ENCODE results near the gene PPP2R2C.

GRCh38 chr4:6475492-6476020 lies 3.1 kb upstream of the PPP2R2C start:
- TF ChIP-seq PRDM10 (tag by site-specific recombination; IDR thresholded peaks at IDR 0.05) (no peak), SALL2 (tag by site-specific recombination; IDR thresholded peaks at IDR 0.05; ENCODE audit: borderline replicate concordance) (no peak), CTCF (tag by site-specific recombination; IDR thresholded peaks at IDR 0.05) (no peak), ZNF707 (tag by site-specific recombination; IDR thresholded peaks at IDR 0.05) (no peak), KLF1 (tag by site-specific recombination; IDR thresholded peaks at IDR 0.05) (no peak), TCF7L2 (IDR thresholded peaks at IDR 0.05; ENCODE audit: borderline replicate concordance, low read depth, low read length) (no peak), HOXD13 (CRISPR knock-in tag; IDR thresholded peaks at IDR 0.05; ENCODE audit: borderline replicate concordance) (no peak), KLF16 (tag by site-specific recombination; IDR thresholded peaks at IDR 0.05) (no peak), ZNF324 (tag by site-specific recombination; IDR thresholded peaks at IDR 0.05) (no peak), ZNF138 (tag by site-specific recombination; IDR thresholded peaks at IDR 0.05; ENCODE audit: borderline replicate concordance) (no peak), ZNF311 (tag by site-specific recombination; IDR thresholded peaks at IDR 0.05; ENCODE audit: borderline replicate concordance) (no peak), ZNF274 (IDR thresholded peaks at IDR 0.05; ENCODE audit: low read length) (no peak), ZNF274 (tag by site-specific recombination; IDR thresholded peaks at IDR 0.05; ENCODE audit: borderline replicate concordance) (no peak)
- TF ChIP-seq, protein P1, sequence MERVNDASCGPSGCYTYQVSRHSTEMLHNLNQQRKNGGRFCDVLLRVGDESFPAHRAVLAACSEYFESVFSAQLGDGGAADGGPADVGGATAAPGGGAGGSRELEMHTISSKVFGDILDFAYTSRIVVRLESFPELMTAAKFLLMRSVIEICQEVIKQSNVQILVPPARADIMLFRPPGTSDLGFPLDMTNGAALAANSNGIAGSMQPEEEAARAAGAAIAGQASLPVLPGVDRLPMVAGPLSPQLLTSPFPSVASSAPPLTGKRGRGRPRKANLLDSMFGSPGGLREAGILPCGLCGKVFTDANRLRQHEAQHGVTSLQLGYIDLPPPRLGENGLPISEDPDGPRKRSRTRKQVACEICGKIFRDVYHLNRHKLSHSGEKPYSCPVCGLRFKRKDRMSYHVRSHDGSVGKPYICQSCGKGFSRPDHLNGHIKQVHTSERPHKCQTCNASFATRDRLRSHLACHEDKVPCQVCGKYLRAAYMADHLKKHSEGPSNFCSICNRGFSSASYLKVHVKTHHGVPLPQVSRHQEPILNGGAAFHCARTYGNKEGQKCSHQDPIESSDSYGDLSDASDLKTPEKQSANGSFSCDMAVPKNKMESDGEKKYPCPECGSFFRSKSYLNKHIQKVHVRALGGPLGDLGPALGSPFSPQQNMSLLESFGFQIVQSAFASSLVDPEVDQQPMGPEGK (tag by site-specific recombination; IDR thresholded peaks at IDR 0.05) = no peak
- TF ChIP-seq, protein P2, sequence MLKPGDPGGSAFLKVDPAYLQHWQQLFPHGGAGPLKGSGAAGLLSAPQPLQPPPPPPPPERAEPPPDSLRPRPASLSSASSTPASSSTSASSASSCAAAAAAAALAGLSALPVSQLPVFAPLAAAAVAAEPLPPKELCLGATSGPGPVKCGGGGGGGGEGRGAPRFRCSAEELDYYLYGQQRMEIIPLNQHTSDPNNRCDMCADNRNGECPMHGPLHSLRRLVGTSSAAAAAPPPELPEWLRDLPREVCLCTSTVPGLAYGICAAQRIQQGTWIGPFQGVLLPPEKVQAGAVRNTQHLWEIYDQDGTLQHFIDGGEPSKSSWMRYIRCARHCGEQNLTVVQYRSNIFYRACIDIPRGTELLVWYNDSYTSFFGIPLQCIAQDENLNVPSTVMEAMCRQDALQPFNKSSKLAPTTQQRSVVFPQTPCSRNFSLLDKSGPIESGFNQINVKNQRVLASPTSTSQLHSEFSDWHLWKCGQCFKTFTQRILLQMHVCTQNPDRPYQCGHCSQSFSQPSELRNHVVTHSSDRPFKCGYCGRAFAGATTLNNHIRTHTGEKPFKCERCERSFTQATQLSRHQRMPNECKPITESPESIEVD (tag by site-specific recombination; IDR thresholded peaks at IDR 0.05) = no peak
